HL-60 (cell line): ENCODE results near the gene CCT4.

Source experiments
- DNase-seq, 2 experiments: peaks; one replicate each; pipeline ENCODE4 v3.0.0-alpha.2; 2010 to 2020; ENCODE audit warnings: low read depth in 1 of 2, low spot score in 1 of 2
- H3K27ac ChIP-seq: fragments of 250-450 bp; sonication (Bioruptor Pico); replicated peaks from 2 replicates; pipeline ENCODE4 v1.5.1; 2020; ENCODE audit warnings: mild to moderate bottlenecking, moderate library complexity
- H3K27me3 ChIP-seq: fragments of 250-450 bp; sonication (Bioruptor Pico); 2 replicates; pipeline ENCODE4 v1.5.1; 2021; ENCODE audit warnings: mild to moderate bottlenecking, moderate library complexity; ENCODE audit not compliant: insufficient read depth, poor library complexity, severe bottlenecking
- H3K4me3 ChIP-seq: replicated peaks from 2 replicates; pipeline ENCODE4 v1.5.1; 2011; ENCODE audit warnings: mild to moderate bottlenecking, control low read depth, low read length; ENCODE audit not compliant: insufficient read depth
- CTCF ChIP-seq: IDR thresholded peaks from one replicate; pipeline ENCODE4 v1.5.1; 2011; ENCODE audit warnings: low read length, control low read depth, inconsistent platforms; ENCODE audit not compliant: insufficient read depth
- GABPA ChIP-seq: IDR thresholded peaks from 2 replicates; pipeline ENCODE4 v1.6.1; 2012; ENCODE audit warnings: low read depth
- POLR2AphosphoS5 ChIP-seq: IDR thresholded peaks from 2 replicates; pipeline ENCODE4 v1.6.1; 2012; ENCODE audit warnings: low read depth
- SPI1 ChIP-seq: IDR thresholded peaks from 2 replicates; pipeline ENCODE4 v1.6.1; 2012; ENCODE audit warnings: low read depth, mild to moderate bottlenecking, borderline replicate concordance
- long read RNA-seq: library from polyadenylated mRNA; unstranded; transcript quantifications from one replicate; pipeline ENCODE4 v2.0.0, GENCODE V29; 2020
- TF ChIP-seq, protein P1 (sequence below): IDR thresholded peaks from 2 replicates; pipeline ENCODE4 v1.6.1; 2012; ENCODE audit warnings: low read depth; ENCODE audit not compliant: insufficient replicate concordance

The CCT4 gene
- long read RNA-seq, transcript CCT4-201 (14 exons, 2,520 nt) = major isoform, 4,818 of 5,083 reads
- long read RNA-seq, transcript CCT4-204 (13 exons, 2,261 nt) = minor isoform, 6 of 5,083 reads
- long read RNA-seq, partial matches to known transcripts = 105 of 5,083 reads
- long read RNA-seq, other reads (novel, unspliced or antisense) = 154 of 5,083 reads

- Histone ChIP-seq H3K4me3 (peak within 1 kb of the TSS; percentile 75), H3K27me3 (no peaks in the 10 kb centered on the region), H3K27ac (peak within 1 kb of the TSS; percentile 97)
- peak; percentile 76 to 87 for DNase-seq
- TF ChIP-seq SPI1 = peak; percentile 38; the same call in 1 of the 2 replicates
- TF ChIP-seq, protein P1, sequence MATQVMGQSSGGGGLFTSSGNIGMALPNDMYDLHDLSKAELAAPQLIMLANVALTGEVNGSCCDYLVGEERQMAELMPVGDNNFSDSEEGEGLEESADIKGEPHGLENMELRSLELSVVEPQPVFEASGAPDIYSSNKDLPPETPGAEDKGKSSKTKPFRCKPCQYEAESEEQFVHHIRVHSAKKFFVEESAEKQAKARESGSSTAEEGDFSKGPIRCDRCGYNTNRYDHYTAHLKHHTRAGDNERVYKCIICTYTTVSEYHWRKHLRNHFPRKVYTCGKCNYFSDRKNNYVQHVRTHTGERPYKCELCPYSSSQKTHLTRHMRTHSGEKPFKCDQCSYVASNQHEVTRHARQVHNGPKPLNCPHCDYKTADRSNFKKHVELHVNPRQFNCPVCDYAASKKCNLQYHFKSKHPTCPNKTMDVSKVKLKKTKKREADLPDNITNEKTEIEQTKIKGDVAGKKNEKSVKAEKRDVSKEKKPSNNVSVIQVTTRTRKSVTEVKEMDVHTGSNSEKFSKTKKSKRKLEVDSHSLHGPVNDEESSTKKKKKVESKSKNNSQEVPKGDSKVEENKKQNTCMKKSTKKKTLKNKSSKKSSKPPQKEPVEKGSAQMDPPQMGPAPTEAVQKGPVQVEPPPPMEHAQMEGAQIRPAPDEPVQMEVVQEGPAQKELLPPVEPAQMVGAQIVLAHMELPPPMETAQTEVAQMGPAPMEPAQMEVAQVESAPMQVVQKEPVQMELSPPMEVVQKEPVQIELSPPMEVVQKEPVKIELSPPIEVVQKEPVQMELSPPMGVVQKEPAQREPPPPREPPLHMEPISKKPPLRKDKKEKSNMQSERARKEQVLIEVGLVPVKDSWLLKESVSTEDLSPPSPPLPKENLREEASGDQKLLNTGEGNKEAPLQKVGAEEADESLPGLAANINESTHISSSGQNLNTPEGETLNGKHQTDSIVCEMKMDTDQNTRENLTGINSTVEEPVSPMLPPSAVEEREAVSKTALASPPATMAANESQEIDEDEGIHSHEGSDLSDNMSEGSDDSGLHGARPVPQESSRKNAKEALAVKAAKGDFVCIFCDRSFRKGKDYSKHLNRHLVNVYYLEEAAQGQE = peak; percentile 78
- TF ChIP-seq POLR2AphosphoS5 = peak; percentile 93
- no peak for TF ChIP-seq CTCF
- TF ChIP-seq GABPA = no peak
These were observed at the start of gene CCT4 for GRCh38 chr2:61888267-61889055. TSS of gene CCT4 (minus strand) at chr2:61888656. CDS start at chr2:61888507, 149 bp downstream.

GRCh38 chr2:61937886-61938285 is 49.4 kb upstream of the CCT4 start:
- no peak for TF ChIP-seq SPI1
- no peak for TF ChIP-seq POLR2AphosphoS5

GRCh38 chr2:61937098-61937497 is 48.6 kb upstream of the CCT4 start:
- TF ChIP-seq SPI1 (peak; percentile 81), POLR2AphosphoS5 (no peak)
- no peak for DNase-seq
- no peak overlapping the region for H3K27ac ChIP-seq
- H3K27me3 ChIP-seq = no peaks in the 10 kb centered on the region
- no peak overlapping the region for H3K4me3 ChIP-seq

More at GRCh38 chr2:61937886-61938285, 49.4 kb upstream of the CCT4 start:
- no peak overlapping the region for H3K4me3 ChIP-seq
- H3K27me3 ChIP-seq = no peaks in the 10 kb centered on the region
- H3K27ac ChIP-seq = no peak overlapping the region
- no peak for DNase-seq

GRCh38 chr2:61928826-61929461 is 40.5 kb upstream of the CCT4 start:
- no peaks in the 10 kb centered on the region for H3K27me3 ChIP-seq
- H3K4me3 ChIP-seq = no peak overlapping the region
- no peak for DNase-seq
- H3K27ac ChIP-seq = no peak overlapping the region
- TF ChIP-seq GABPA (no peak), SPI1 (no peak), CTCF (no peak), POLR2AphosphoS5 (no peak)
- TF ChIP-seq, protein P1 = no peak
